Mucosa of descending colon (tissue), 3 donors: ENCODE data around the gene UBTD2. TPM values are rescaled to one million over a fixed set of nuclear protein-coding genes. Genes with fewer than 3 reads are reported as not detected.
"Not testable (repeated sequence)": the region's sequence is repeated elsewhere in the genome, so short reads cannot be mapped to it uniquely, and the experiment has no call there.

ENCODE experiments used
- ATAC-seq: fragments of 200-7000 bp; cut with Tn5 transposase; one replicate; pipeline ENCODE4 v1.9.1; 2020; ENCODE audit warnings: mild to moderate bottlenecking, moderate library complexity
- DNase-seq, 3 donors: peaks; one replicate each; pipeline ENCODE4 v3.0.0-alpha.2; 2020
- H3K36me3 ChIP-seq: fragments of 200-600 bp; one replicate; pipeline ENCODE4 v1.8.0; 2021; ENCODE audit warnings: low read depth, mild to moderate bottlenecking
- H3K4me1 ChIP-seq: fragments of 200-600 bp; one replicate; pipeline ENCODE4 v1.8.0; 2021; ENCODE audit warnings: low read depth, mild to moderate bottlenecking
- H3K4me3 ChIP-seq: fragments of 200-600 bp; one replicate; pipeline ENCODE4 v1.8.0; 2021; ENCODE audit warnings: mild to moderate bottlenecking
- H3K9me3 ChIP-seq: fragments of 200-600 bp; one replicate; pipeline ENCODE4 v1.8.0; 2021; ENCODE audit warnings: mild to moderate bottlenecking
- CTCF ChIP-seq: fragments of 200-600 bp; IDR thresholded peaks from one replicate; pipeline ENCODE4 v1.8.0; 2022; ENCODE audit warnings: antibody characterized with exemption, mild to moderate bottlenecking
- intact Hi-C, 2 donors: fragments of 100-400 bp; cut with DNase I in 1 of 2; cut with micrococcal nuclease in 1 of 2; formaldehyde crosslinking; loops; one replicate each; pipeline versions ENCODE4 v1.11.0 to v1.11.1; 2022; cut with DNase I, micrococcal nuclease
- total RNA-seq, 3 donors: library from RNA; stranded (reverse); fragmentation: NEBNext Ultra II Directional in 2 of 3; extraction: Animal tissue kit (Norgen Biotek cat#: 25700) in 2 of 3; gene quantifications; one replicate each; pipeline versions ENCODE4 v1.2.1 to v1.2.4, GENCODE V29; 2021 to 2023
- donor health status: DM: no; HTN: no; CAD: no; lungs with moderate emphysema.
- donor health status: DM: no; HTN: no; CAD: no.
- donor health status: DM: no; HTN: yes; CAD: no.

Gene UBTD2
- total RNA-seq, 3 donors from 2014 or later: 18.3 to 22.2 (median 20.0) TPM

- ATAC-seq (no peak), DNase-seq (no peak)
- Histone ChIP-seq H3K9me3 (no peaks in the 10 kb centered on the region), H3K36me3 (no peaks in the 10 kb centered on the region), H3K4me3 (no peak overlapping the region), H3K4me1 (no peaks in the 10 kb centered on the region)
- TF ChIP-seq CTCF: no peak
- intact Hi-C loops: no loop called here
Observed at GRCh38 chr5:172211676-172212075, 71.9 kb downstream of the UBTD2 start.

GRCh38 chr5:172209714-172210113, 73.8 kb downstream of the UBTD2 start:
- ATAC-seq (no peak), DNase-seq (no peak)
- Histone ChIP-seq H3K36me3 (no peaks in the 10 kb centered on the region), H3K9me3 (no peaks in the 10 kb centered on the region), H3K4me3 (no peak overlapping the region), H3K4me1 (no peaks in the 10 kb centered on the region)
- intact Hi-C loops: no loop called here
- TF ChIP-seq CTCF: no peak

DNA sequence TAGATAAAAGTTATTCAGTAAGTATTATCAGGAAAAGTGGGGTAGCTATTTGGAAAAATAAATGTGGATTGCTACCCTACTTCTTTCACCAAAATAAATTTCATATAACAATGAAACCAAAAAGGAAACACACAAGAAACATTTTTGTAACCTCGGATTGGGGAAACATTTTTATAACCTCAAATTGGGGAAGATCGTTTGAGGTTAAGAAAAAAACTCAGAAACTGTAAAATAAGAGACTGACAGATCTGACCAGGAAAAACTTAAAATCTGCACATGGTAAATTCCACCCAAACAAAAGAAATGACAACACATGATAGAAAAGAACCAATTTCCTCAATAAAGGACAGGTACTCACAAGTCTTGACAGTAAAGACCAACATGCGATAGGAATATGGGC, 76.1 kb downstream of the UBTD2 start:
- no peaks in the 10 kb centered on the region for H3K9me3 ChIP-seq
- H3K4me3 ChIP-seq: no peak overlapping the region
- no peaks in the 10 kb centered on the region for H3K36me3 ChIP-seq
- no peaks in the 10 kb centered on the region for H3K4me1 ChIP-seq
- TF ChIP-seq CTCF: no peak
- no peak for ATAC-seq
- no peak for DNase-seq
- intact Hi-C loops: no loop called here

GRCh38 chr5:172205984-172206383, 77.6 kb downstream of the UBTD2 start:
- intact Hi-C loops, H3K9me3 ChIP-seq, H3K4me3 ChIP-seq, H3K4me1 ChIP-seq, H3K36me3 ChIP-seq, ATAC-seq, DNase-seq: not testable (repeated sequence)

- no peak for ATAC-seq
- intact Hi-C loops: no loop called here
Observed at GRCh38 chr5:172200476-172200875, 83.1 kb downstream of the UBTD2 start.

GRCh38 chr5:172199446-172199845, 84.1 kb downstream of the UBTD2 start:
- no peak for ATAC-seq
- intact Hi-C loops: no loop called here
- Histone ChIP-seq H3K9me3 (no peaks in the 10 kb centered on the region), H3K4me1 (no peaks in the 10 kb centered on the region), H3K36me3 (no peaks in the 10 kb centered on the region), H3K4me3 (no peak overlapping the region)
- TF ChIP-seq CTCF: no peak
- no peak for DNase-seq

More at GRCh38 chr5:172200476-172200875, 83.1 kb downstream of the UBTD2 start:
- no peak for TF ChIP-seq CTCF
- H3K36me3 ChIP-seq: no peaks in the 10 kb centered on the region
- DNase-seq: no peak
- no peaks in the 10 kb centered on the region for H3K4me1 ChIP-seq
- no peak overlapping the region for H3K4me3 ChIP-seq
- no peaks in the 10 kb centered on the region for H3K9me3 ChIP-seq

DNA sequence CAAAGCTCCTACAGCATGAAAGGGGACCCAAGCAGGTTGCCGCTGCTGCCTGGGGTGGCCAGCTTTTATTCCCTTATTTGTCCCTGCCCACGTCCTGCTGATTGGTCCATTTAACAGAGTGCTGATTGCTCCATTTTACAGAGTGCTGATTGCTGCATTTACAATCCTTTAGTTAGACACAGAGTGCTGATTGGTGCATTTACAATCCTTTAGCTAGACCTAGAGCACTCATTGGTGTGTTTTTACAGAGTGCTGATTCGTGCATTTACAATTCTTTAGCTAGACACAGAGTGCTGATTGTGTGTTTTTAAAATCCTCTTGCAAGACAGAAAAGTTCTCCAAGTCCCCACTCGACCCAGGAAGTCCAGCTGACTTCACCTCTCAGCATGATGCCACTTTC, 85.8 kb downstream of the UBTD2 start:
- DNase-seq, intact Hi-C loops, ATAC-seq, H3K36me3 ChIP-seq, H3K9me3 ChIP-seq, H3K4me3 ChIP-seq, H3K4me1 ChIP-seq: not testable (repeated sequence)
